ENCODE data around the gene HNMT.
A peak's percentile ranks its signal among the peaks of the same experiment; 100 is the strongest.
"Not testable (repeated sequence)": the region's sequence is repeated elsewhere in the genome, so short reads cannot be mapped to it uniquely, and the experiment has no call there.

Gene HNMT

DNA sequence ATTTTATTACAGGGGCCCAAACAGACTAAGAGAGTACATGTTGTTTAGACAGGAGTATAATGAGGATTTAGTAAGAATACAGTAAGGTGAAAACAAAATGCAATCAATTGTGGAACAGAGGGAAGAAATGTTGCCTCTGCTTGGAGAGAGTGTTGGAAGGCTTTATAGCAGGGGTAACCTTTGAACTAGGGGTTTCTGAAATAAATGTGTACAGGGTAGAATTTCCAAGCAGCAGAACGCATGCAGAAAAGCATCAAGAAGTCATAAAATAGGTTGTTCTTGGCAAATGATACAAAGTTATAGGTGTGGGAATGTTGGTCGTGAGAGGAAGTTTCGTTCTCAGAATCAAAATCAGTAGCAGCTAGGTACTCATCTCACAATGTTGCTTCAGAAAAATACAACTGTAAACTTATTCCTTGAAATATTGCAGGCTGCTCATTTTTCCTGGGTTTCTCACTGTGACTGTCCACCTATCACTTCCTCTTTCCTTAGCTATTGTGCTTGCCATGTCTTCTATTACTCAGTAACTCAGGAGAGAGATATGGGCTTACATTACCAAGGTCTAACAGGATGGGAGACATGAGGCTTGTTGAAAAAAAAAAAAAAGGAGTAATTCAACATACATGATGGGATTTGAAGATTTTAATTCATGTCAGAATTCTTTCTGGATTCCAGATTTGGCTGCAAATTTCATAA is 17.1 kb upstream of the HNMT start:
- no peak for DNase-seq

DNA sequence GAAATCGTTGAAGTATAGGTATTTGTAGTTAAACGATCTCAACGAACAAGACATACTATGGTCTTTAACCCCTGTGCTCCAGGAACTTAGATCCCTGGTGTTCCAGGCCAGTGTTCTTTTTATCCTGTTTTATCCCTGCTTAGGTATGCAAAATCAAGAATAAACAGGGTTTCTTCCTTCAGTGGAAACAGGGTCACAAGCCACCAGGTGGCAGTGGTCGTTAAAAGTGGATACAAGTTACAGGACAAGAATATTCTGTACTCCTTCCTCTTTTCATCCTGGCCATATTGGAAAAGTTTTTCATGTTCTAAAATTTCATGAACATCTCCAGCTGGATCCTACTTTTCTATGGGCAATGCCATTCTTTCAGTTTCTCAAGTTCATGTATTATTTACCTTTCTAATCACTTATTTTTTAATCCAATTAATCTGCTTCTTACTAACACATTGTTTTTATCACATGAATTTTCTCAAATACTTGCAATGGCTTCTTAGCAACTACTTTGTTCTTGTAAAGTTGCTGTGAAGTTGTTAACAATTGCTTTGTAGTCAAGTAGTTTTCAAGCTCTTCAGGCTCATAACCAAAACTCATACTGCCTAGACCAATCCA is 16.4 kb upstream of the HNMT start:
- peak; percentile 38 for DNase-seq

DNA sequence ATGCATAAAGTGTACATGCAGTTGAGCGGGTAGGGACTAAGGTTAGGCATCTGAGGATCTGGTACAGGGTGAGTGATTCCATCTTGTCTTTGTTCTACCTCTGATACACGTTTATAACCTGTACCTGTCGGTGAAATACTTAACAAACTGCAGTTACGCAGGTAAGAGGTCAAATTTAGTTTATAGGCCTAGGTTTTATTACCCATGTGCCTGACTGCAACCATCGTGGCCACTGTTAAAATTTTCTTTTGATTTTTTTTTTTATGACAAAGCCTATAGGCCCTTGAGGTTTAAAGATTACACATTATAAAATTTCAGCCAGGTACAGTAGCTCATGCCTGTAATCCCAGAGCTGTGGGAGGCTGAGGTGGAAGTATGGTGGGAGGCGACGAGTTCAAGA is 15.4 kb upstream of the HNMT start:
- DNase-seq = no peak

- no peak for DNase-seq
These were observed 14.0 kb upstream of the HNMT start for GRCh38 chr2:137950238-137950637.

GRCh38 chr2:137951586-137951985 is 12.7 kb upstream of the HNMT start:
- DNase-seq = no peak

GRCh38 chr2:137952586-137953129 is 11.6 kb upstream of the HNMT start:
- peak; percentile 52 for DNase-seq

DNA sequence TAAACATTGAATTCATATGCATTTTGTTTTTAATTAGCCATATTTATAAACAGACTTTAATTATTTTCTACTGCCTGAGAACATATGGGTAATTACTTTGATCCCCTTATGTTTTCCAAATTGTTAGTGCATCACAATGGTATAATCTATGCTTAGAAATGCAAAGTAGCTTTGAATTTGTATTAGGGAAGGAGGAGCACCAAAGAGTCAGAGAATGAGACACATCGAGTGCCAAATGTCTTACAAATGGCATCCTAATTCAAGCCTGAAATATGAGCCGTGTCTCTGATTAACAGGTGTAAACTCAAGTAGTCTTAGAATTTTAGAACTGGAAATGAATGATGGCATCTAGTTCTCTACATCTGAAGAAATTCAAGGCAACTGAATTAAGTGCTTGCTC is 8.7 kb upstream of the HNMT start:
- DNase-seq = no peak

DNA sequence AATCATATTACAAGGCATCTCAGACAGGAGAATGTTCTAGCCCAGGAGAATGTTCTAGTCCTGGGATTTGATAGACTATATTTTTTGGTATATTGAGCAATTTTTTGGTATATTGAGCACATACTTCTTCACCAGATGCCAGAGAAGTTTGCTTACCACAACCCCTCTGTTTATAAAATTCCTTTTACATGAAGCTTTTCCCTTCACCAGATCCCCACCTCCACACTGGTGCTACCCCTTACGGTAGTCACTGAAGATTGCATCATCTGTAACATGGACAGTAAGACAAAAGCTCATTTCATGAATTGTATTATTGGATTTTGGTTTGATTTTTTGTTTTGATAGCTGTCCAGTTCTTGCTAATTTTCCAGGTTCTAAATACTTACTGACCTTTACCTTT is 7.2 kb upstream of the HNMT start:
- no peak for DNase-seq

- no peak for DNase-seq
These were observed 5.1 kb upstream of the HNMT start for GRCh38 chr2:137959166-137959565.

DNA sequence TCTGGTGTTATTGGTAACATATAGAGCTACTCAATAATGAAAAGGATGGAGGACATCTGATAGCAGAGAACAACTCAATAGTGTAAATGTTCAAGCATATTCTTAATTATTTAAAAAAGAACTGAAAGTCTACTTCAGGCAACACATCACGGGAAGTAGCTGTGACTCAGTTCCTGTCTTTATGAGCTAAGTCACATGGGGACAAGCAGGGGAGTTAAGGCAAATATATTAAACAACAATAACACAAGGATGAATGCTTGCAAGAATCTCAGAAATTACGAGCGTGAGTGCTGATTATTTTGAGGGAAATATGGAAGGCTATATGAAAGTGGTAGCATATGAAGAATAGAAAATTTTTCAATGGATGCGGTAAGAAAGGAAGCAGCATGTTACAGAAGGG is 4.0 kb upstream of the HNMT start:
- no peak for DNase-seq

DNA sequence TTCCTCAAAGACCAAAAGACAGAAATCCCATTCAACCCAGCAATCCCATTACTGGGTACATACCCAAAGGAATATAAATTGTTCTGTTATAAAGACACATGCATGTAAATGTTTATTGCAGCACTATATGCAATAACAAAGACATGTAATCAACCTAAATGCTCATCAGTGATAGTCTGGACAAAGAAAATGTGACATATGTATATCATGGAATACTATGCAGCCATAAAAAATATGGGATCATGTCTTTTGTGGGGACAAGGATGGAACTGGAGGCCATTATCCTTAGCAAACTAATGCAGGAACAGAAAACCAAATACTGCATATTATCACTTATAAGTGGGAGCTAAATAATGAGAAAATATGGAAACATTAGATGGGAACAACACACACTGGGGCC is 2.7 kb upstream of the HNMT start:
- no peak for DNase-seq

- DNase-seq = no peak
These were observed 673 bp upstream of the HNMT start for GRCh38 chr2:137963535-137964065.

- DNase-seq = no peak
These were observed 686 bp downstream of the HNMT start for GRCh38 chr2:137964859-137965459.

- no peak for DNase-seq
These were observed 1.8 kb downstream of the HNMT start for GRCh38 chr2:137966043-137966442.

DNA sequence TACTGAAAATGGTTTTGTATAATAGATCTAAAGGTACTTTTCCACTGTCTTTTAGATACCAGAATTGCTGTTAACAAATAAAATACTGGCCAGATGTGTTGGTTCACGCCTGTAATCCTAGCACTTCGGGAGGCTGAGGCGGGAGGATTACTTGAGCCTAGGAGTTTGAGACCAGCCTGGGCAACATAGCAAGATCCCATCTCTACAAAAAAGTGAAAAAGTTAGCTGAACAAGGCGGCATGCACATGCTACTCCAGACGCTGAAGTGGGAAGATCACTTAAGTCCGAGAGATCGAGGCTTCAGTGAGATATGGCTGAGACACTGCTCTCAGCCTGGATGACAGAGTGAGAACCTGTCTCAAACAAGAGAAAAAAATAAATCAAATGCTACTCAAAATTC is 2.8 kb downstream of the HNMT start:
- DNase-seq = no peak

GRCh38 chr2:137968477-137969417 is 4.5 kb downstream of the HNMT start:
- DNase-seq = no peak

DNA sequence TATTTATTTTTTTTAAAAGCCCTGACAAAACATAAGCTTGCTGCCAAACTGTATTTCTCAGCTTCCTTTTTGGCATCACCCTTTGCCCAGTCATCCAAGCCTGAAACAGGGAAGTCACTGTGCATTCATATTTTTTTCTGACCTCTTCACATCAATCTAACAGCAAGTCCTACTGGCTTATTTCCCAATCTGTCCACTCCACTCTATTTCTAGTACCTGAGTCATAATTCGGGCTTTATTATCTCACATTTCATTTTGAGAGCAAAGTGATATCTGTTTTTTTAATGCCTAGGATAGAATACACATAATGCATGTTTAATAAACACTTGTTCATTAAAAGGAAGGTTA is 5.1 kb downstream of the HNMT start:
- DNase-seq = no peak

DNA sequence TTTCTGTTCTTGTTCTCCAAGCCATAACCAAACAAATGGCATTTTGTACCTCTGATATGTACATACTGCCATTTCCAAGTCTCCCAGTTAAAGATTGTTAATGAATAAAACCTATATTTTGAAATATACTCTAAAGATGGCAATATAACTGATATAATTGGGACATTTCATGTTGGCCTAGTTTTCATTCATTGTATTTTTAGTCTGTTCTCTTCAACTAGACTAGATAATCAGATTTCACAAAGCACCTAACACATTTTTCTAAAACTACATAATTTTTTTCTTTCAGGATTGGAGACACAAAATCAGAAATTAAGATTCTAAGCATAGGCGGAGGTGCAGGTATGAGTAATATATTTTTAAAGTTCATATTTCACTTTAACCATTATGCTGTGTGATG is 5.6 kb downstream of the HNMT start:
- DNase-seq = no peak

- not testable (repeated sequence) for DNase-seq
These were observed 7.0 kb downstream of the HNMT start for GRCh38 chr2:137971259-137971658.

DNA sequence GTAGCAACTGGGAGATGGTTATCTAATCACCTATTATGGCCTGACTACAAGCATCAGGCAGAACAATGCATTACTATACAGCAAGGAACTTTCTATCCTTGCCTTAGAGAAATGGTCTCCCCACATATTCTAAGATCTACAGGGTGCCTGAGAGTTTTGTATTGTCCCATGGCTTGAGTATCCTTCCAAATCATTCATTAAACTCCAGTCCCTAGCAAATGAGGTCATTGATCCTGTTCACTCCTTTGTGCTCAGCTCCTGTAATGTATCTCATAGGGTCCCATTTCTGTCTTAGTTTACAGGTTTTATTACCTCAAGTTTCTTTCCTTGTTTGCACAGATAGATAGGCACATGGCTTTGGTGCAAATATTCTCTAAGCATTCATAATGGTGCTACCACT is 9.0 kb downstream of the HNMT start:
- no peak for DNase-seq

DNA sequence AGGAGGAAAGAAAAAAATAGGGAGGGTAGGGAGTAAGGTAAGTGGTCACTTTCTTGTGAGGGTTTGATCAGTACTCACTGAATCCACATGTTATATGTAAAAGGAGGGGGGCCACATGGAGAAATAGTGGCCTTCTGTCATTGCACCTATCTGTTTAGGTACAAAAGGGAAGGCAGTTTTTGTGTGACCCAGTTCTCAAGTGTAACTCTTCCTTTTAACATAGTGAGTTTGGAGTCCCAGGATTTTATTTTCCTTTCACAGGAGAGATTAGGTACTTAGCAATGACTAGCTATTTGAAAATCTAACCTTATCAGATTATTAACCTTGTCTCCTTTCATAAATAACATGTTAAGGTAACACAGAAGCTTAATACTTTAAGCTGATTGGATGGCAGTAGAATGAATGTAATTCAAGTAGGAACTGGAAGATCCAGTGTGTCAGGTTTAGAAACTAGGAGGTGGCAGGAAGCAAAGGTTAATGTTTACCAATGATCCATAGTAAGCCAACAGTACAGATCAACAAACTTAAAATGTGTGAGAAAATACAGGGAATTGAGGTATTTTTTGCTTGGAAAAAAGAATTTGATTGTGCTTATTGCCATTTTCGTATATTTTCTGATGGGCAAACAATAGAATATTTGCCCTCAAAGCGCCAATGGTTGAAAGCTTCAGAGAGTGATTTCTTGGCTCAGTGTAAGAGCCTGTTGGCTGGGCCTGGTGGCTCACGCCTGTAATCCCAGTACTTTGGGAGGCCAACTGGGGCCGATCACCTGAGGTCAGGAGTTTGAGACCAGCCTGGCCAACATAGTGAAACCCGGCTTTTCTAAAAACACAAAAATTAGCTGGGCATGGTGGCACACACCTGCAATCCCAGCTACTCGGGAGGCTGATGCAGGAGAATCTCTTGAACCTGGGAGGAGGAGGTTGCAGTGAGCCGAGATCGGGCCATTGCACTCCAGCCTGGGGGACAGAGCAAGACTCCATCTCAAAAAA is 11.3 kb downstream of the HNMT start:
- no peak for DNase-seq

- no peak for DNase-seq
These were observed 12.0 kb downstream of the HNMT start for GRCh38 chr2:137976274-137976673.

Measured in CD4-positive, alpha-beta T cell treated with Interleukin-10 for 1 hour (primary cell).